K562 (cell line): ENCODE data around the gene DOCK1. TPM values are rescaled to one million over a fixed set of nuclear protein-coding genes. Genes with fewer than 3 reads are reported as not detected.

ENCODE experiments used
- ATAC-seq: fragments of 200-7000 bp; cut with Tn5 transposase; 3 replicates; pipeline ENCODE4 v1.9.1; 2020; ENCODE audit warnings: moderate library complexity
- BruUV-seq: library from RNA; stranded (reverse); fragments of 400-500 nt; replicated peaks from 2 replicates; lab custom pipeline; 2021; lab: Mats Ljungman, UMichigan
- CTCF ChIA-PET: fragments of 300-600 bp; formaldehyde crosslinking; extraction: SDS; loops from one replicate; lab custom pipeline; 2021; ENCODE audit warnings: low intra/inter-chr PET ratio; lab: Yijun Ruan, JAX
- POLR2A ChIA-PET: fragments of 300-600, 350-650 bp; sonication (Branson Sonifier 250); formaldehyde crosslinking; extraction: SDS; loops from one replicate; lab custom pipeline; 2021; ENCODE audit warnings: antibody characterized with exemption, inconsistent platforms; lab: Yijun Ruan, JAX
- DNase-seq, 4 experiments: peaks; one replicate each; pipeline versions ENCODE4 v3.0.0 to v3.0.0-alpha.2; 2011 to 2018; ENCODE audit warnings: low spot score in 3 of 4, mixed read lengths in 3 of 4; ENCODE audit errors: extremely low read depth in 1 of 4
- FAIRE-seq: peaks from 2 replicates; lab custom pipeline; 2011; peaks lifted over from hg19 to GRCh38; lab: Jason Lieb, UNC
- H2AFZ ChIP-seq: 2 replicates; pipeline ENCODE4 v1.6.0; 2011; ENCODE audit warnings: low read depth, low read length, control low read depth, inconsistent platforms
- H3K27ac ChIP-seq: fragments of 200-600 bp; 3 replicates; pipeline ENCODE4 v1.8.0; 2011; ENCODE audit warnings: low read depth, mild to moderate bottlenecking, control low read depth, inconsistent platforms, low read length, moderate library complexity, mixed read lengths; ENCODE audit errors: extremely low read depth
- H3K27me3 ChIP-seq, 2 experiments: fragments of 300-600 bp in 1 of 2; 2 replicates in 1 of 2; 3 replicates in 1 of 2; pipeline versions ENCODE4 v1.6.0 to v1.8.0; 2011; ENCODE audit warnings: inconsistent platforms in 2 of 2, low read length in 2 of 2, mild to moderate bottlenecking in 1 of 2, mixed read lengths in 1 of 2, moderate library complexity in 1 of 2; ENCODE audit not compliant: control insufficient read depth in 2 of 2, insufficient read depth in 2 of 2
- H3K36me3 ChIP-seq: fragments of 300-600 bp; 3 replicates; pipeline ENCODE4 v1.8.0; 2011; ENCODE audit warnings: mild to moderate bottlenecking, low read length, inconsistent platforms; ENCODE audit not compliant: control insufficient read depth, insufficient read depth
- H3K4me1 ChIP-seq, 2 experiments: fragments of 200-600 bp in 1 of 2; replicated peaks in 1 of 2; 2 replicates in 1 of 2; 3 replicates in 1 of 2; pipeline versions ENCODE4 v1.5.1 to v1.8.0; 2011; ENCODE audit warnings: inconsistent platforms in 2 of 2, low read length in 2 of 2, mild to moderate bottlenecking in 1 of 2, mixed read lengths in 1 of 2, moderate library complexity in 1 of 2; ENCODE audit not compliant: control insufficient read depth in 2 of 2, insufficient read depth in 2 of 2
- H3K4me2 ChIP-seq: 2 replicates; pipeline ENCODE4 v1.6.1; 2011; ENCODE audit warnings: low read length, control low read depth, inconsistent platforms, mixed read lengths; ENCODE audit not compliant: insufficient read depth
- H3K4me3 ChIP-seq: fragments of 200-600 bp; sonication (generic), shearing (Covaris generic); 2 replicates; pipeline ENCODE4 v1.5.1; 2016; ENCODE audit warnings: control low read depth, inconsistent platforms
- H3K79me2 ChIP-seq: fragments of 200-600 bp; 3 replicates; pipeline ENCODE4 v1.8.0; 2011; ENCODE audit warnings: low read length, inconsistent platforms; ENCODE audit not compliant: control insufficient read depth, insufficient read depth
- H3K9ac ChIP-seq, 2 experiments: 2 replicates each; pipeline versions ENCODE4 v1.6.0 to v1.6.1; 2011; ENCODE audit warnings: low read depth in 2 of 2, low read length in 2 of 2, control low read depth in 1 of 2, inconsistent platforms in 1 of 2, mild to moderate bottlenecking in 1 of 2, mixed read lengths in 1 of 2; ENCODE audit not compliant: insufficient read depth in 1 of 2
- H3K9me1 ChIP-seq: one replicate; pipeline ENCODE4 v1.6.0; 2011; ENCODE audit warnings: inconsistent platforms, mild to moderate bottlenecking, low read length, moderate library complexity; ENCODE audit not compliant: control insufficient read depth, insufficient read depth
- H3K9me3 ChIP-seq: replicated peaks from 2 replicates; pipeline ENCODE4 v1.5.1; 2011; ENCODE audit warnings: low read depth, low read length, inconsistent platforms; ENCODE audit not compliant: control insufficient read depth, insufficient read depth
- H4K20me1 ChIP-seq: replicated peaks from 2 replicates; pipeline ENCODE4 v1.6.1; 2011; ENCODE audit warnings: low read length, inconsistent platforms, mixed read lengths; ENCODE audit not compliant: control insufficient read depth, insufficient read depth
- CCNT2 ChIP-seq: IDR thresholded peaks from 2 replicates; pipeline ENCODE4 v1.6.1; 2011; ENCODE audit warnings: borderline replicate concordance, low read depth, mild to moderate bottlenecking, moderate library complexity, mixed read lengths, low read length; ENCODE audit not compliant: insufficient read length; ENCODE audit errors: extremely low read depth
- HEY1 ChIP-seq: fragments of 250-450 bp; sonication (Bioruptor Pico); IDR thresholded peaks from 2 replicates; pipeline ENCODE4 v1.5.0; 2020; ENCODE audit warnings: mild to moderate bottlenecking, moderate library complexity, borderline replicate concordance
- HNRNPUL1 ChIP-seq: fragments of 200-400 bp; formaldehyde crosslinking; IDR thresholded peaks from 2 replicates; pipeline ENCODE4 v1.6.1; 2017; ENCODE audit warnings: low read length
- KHSRP ChIP-seq: fragments of 450-650 bp; IDR thresholded peaks from 2 replicates; pipeline ENCODE4 v1.6.1; 2017
- MBD2 ChIP-seq: sonication (generic); IDR thresholded peaks from 2 replicates; pipeline ENCODE4 v1.6.1; 2016; ENCODE audit warnings: low read depth, borderline replicate concordance
- MCM3 ChIP-seq: fragments of 450-650 bp; IDR thresholded peaks from 2 replicates; pipeline ENCODE4 v1.6.1; 2016
- RAD21 ChIP-seq, 2 experiments: fragments of 250-450 bp in 1 of 2; fragments of 450-650 bp in 1 of 2; sonication (Bioruptor Pico) in 1 of 2; formaldehyde crosslinking in 1 of 2; IDR thresholded peaks in 1 of 2; conservative IDR thresholded peaks in 1 of 2; 2 replicates each; pipeline versions ENCODE4 v1.4.0 to v1.8.0; 2020 to 2022; ENCODE audit warnings: mild to moderate bottlenecking in 2 of 2, moderate library complexity in 1 of 2
- RBM14 ChIP-seq: fragments of 200-400 bp; formaldehyde crosslinking; IDR thresholded peaks from 2 replicates; pipeline ENCODE4 v1.6.1; 2018; ENCODE audit warnings: low read depth, mild to moderate bottlenecking, low read length, moderate library complexity, borderline replicate concordance; ENCODE audit not compliant: insufficient read depth
- RFX5 ChIP-seq: IDR thresholded peaks from 2 replicates; pipeline ENCODE4 v1.6.1; 2011; ENCODE audit warnings: low read depth, mild to moderate bottlenecking, improper control_type of control experiment, low read length
- TAL1 ChIP-seq: fragments of 450-650 bp; IDR thresholded peaks from 2 replicates; pipeline ENCODE4 v1.6.1; 2016; ENCODE audit warnings: mild to moderate bottlenecking
- TOE1 ChIP-seq, 2 experiments: fragments of 450-650 bp in 1 of 2; sonication (generic) in 1 of 2; formaldehyde crosslinking in 1 of 2; IDR thresholded peaks; 2 replicates each; pipeline versions ENCODE4 v1.7.1 to v1.8.0; 2016 to 2022; ENCODE audit warnings: borderline replicate concordance in 2 of 2, mild to moderate bottlenecking in 2 of 2, antibody characterized with exemption in 1 of 2, inconsistent platforms in 1 of 2, low read depth in 1 of 2, missing genetic modification reagents in 1 of 2, moderate library complexity in 1 of 2
- ZC3H4 ChIP-seq: sonication (generic); formaldehyde crosslinking; IDR thresholded peaks from 2 replicates; pipeline ENCODE4 v1.9.0; 2021; ENCODE audit warnings: missing genetic modification reagents, borderline replicate concordance
- WGBS: fragments of 100-300 bp; shearing (Covaris generic); methylation state at CpG from one replicate; pipeline ENCODE4 v1.1.6; 2016; ENCODE audit warnings: low coverage, mixed read lengths; ENCODE audit not compliant: insufficient coverage; ENCODE audit errors: missing lambda C conversion rate; 5-methylcytosine and 5-hydroxymethylcytosine counted together
- in situ Hi-C: fragments of 300-500 bp; cut with MboI; formaldehyde crosslinking; loops from 4 replicates; pipeline ENCODE4 v1.15.0; 2018; ENCODE audit warnings: inconsistent platforms, mixed read lengths
- intact Hi-C: fragments of 100-400 bp; cut with micrococcal nuclease; formaldehyde crosslinking; loops from 2 replicates; pipeline ENCODE4 v1.14.2; 2022
- polyA plus RNA-seq, 8 experiments: library from polyadenylated mRNA; depleted of rRNA in 4 of 8; stranded (reverse) in 5 of 8; unstranded in 3 of 8; fragments of >200 nt; fragmentation: Nextera tagmentation in 2 of 8; fragmentation: Illumina TruSeq in 1 of 8; extraction: Ambion mirVana in 2 of 8; extraction: Trizol in 1 of 8; gene quantifications; 2 replicates each; pipeline versions ENCODE4 v1.2.1 to v1.2.3, GENCODE V29; 2011 to 2014; ENCODE audit warnings: inconsistent platforms in 1 of 8, missing spikeins in 1 of 8
- total RNA-seq, 7 experiments: library from RNA; depleted of rRNA in 6 of 7; stranded (reverse); fragments of >200 nt in 6 of 7; fragmentation: Illumina TruSeq in 2 of 7; extraction: Trizol in 2 of 7; gene quantifications; 2 replicates each; pipeline versions ENCODE4 v1.2.1 to v1.2.3, GENCODE V29; 2011 to 2021; ENCODE audit warnings: low replicate concordance in 1 of 7
- TF ChIP-seq, protein P1 (sequence below): sonication (generic); formaldehyde crosslinking; IDR thresholded peaks from 2 replicates; pipeline ENCODE4 v1.8.0; 2022; ENCODE audit warnings: missing genetic modification reagents, mild to moderate bottlenecking, moderate library complexity, borderline replicate concordance

The DOCK1 gene
- total and polyA plus RNA-seq, 9 of the 15 experiments (the other 6 are each of a cell fraction or from before 2014, with no cell fraction given) = 0.31 TPM; not detected in 8

DNA sequence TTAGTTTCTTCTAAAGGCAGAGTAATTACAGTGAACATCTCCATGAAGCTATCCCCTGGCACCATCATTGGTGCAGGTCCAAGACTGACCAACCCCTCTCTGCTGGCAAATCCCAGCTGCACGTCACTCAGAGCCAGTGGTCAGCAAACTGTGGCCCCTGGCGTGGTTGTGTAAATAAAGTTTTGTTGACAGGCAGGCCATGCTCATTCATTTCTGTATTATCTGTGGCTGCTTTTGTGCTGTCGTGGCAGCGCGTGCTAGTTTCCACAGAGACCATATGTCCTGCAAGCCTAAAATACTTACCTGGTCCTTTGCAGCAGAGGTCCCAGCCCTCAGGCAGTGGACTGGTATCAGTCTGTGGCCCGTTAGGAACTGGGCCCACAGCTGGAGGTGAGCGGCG is 526.3 kb downstream of the DOCK1 start (continued):
- TF ChIP-seq RAD21 (CRISPR knock-in tag; conservative IDR thresholded peaks at IDR 0.05 in 1 of 2, IDR thresholded peaks at IDR 0.05 in 1 of 2) = no peak

- no peak for DNase-seq
- 0% methylated on average over 1 of the region's 2 CpGs for WGBS
- intact Hi-C loops (no loop called here), in situ Hi-C loops (no loop called here)
- Histone ChIP-seq H4K20me1 (no peaks in the 10 kb centered on the region), H3K4me2 (no peak overlapping the region), H3K9me1 (no peaks in the 10 kb centered on the region), H3K27me3 (no peaks in the 10 kb centered on the region), H2AFZ (no peak overlapping the region), H3K9me3 (no peaks in the 10 kb centered on the region), H3K4me3 (no peak overlapping the region), H3K27ac (no peak overlapping the region), H3K36me3 (no peaks in the 10 kb centered on the region), H3K79me2 (no peaks in the 10 kb centered on the region), H3K4me1 (no peaks in the 10 kb centered on the region), H3K9ac (no peak overlapping the region)
- no peak for ATAC-seq
- POLR2A ChIA-PET = no interaction called here
- BruUV-seq = no TSS peak
- TF ChIP-seq RFX5 (no peak), MBD2 (no peak), KHSRP (no peak), CCNT2 (no peak), TAL1 (no peak), MCM3 (no peak), HNRNPUL1 (no peak), HEY1 (CRISPR knock-in tag) (no peak), ZC3H4 (CRISPR knock-in tag) (no peak), RBM14 (no peak), TOE1 (IDR thresholded peaks at IDR 0.05; ENCODE audit: borderline replicate concordance) (no peak), TOE1 (CRISPR knock-in tag; IDR thresholded peaks at IDR 0.05; ENCODE audit: borderline replicate concordance, low read depth) (no peak)
- TF ChIP-seq, protein P1, sequence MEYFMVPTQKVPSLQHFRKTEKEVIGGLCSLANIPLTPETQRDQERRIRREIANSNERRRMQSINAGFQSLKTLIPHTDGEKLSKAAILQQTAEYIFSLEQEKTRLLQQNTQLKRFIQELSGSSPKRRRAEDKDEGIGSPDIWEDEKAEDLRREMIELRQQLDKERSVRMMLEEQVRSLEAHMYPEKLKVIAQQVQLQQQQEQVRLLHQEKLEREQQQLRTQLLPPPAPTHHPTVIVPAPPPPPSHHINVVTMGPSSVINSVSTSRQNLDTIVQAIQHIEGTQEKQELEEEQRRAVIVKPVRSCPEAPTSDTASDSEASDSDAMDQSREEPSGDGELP (CRISPR knock-in tag) = no peak
- no peak for FAIRE-seq
- CTCF ChIA-PET = no interaction called here
These were observed 528.8 kb downstream of the DOCK1 start for GRCh38 chr10:127434006-127434405.
